Naive thymus-derived CD8-positive, alpha-beta T cell (primary cell): ENCODE measurements around the gene EXOC3L2. TPM values are rescaled to one million over a fixed set of nuclear protein-coding genes. Genes with fewer than 3 reads are reported as not detected.

Experiments
- polyA plus RNA-seq, 3 donors: library from polyadenylated mRNA; unstranded; fragments of 300-500 nt; fragmentation: Illumina TruSeq; gene quantifications; one replicate each; pipeline ENCODE4 v1.2.3, GENCODE V29; 2021
- total RNA-seq, 8 experiments: library from RNA in 2 of 8; stranded (reverse) in 2 of 8; gene quantifications; one replicate each; pipeline ENCODE4 v1.2.3 and lab custom pipeline; 2021 to 2026

EXOC3L2 gene
- total and polyA plus RNA-seq, 5 experiments from 2014 or later, result not detected

Other genes with a start within 250 kb of the EXOC3L2 start
- gene RELB, start 243.9 kb downstream of the EXOC3L2 start, total RNA-seq, result 10 to 100 TPM; 30.2 to 41.6 TPM
- 10 to 100 TPM in 1 of 3 donors, 1 to 10 TPM in 2; 6.7 to 17.2 (median 8.3) TPM for gene RELB, start 243.9 kb downstream of the EXOC3L2 start, polyA plus RNA-seq
- gene CLASRP, start 206.4 kb downstream of the EXOC3L2 start, total RNA-seq, result 100 to 1,000 TPM; 141 to 150 TPM
- gene CLASRP, start 206.4 kb downstream of the EXOC3L2 start, polyA plus RNA-seq, result 1 to 10 TPM; 2.0 to 6.7 (median 5.3) TPM
- gene ZNF296, start 168.9 kb downstream of the EXOC3L2 start, total RNA-seq, result 1 to 10 TPM; 2.3 to 2.4 TPM
- 1 to 10 TPM; 1.0 to 1.6 (median 1.1) TPM for gene ZNF296, start 168.9 kb downstream of the EXOC3L2 start, polyA plus RNA-seq
- 10 to 100 TPM; 13.5 to 19.8 TPM for gene GEMIN7, start 166.1 kb downstream of the EXOC3L2 start, total RNA-seq
- 10 to 100 TPM; 44.2 to 70.0 (median 50.3) TPM for gene GEMIN7, start 166.1 kb downstream of the EXOC3L2 start, polyA plus RNA-seq
- 10 to 100 TPM; 32.9 to 33.3 TPM for gene PPP1R37, start 152.2 kb downstream of the EXOC3L2 start, total RNA-seq
- gene PPP1R37, start 152.2 kb downstream of the EXOC3L2 start, polyA plus RNA-seq, result 1 to 10 TPM in 1 of 3 donors, under 1 TPM in 2; 0.40 to 2.0 (median 0.83) TPM
- 1 to 10 TPM in 1 of 2 experiments, under 1 TPM in 1; 0.85 to 1.0 TPM for gene NKPD1, start 84.4 kb downstream of the EXOC3L2 start, total RNA-seq
- gene NKPD1, start 84.4 kb downstream of the EXOC3L2 start, polyA plus RNA-seq, result under 1 TPM; 0.17 to 0.47 (median 0.43) TPM
- gene TRAPPC6A, start 67.2 kb downstream of the EXOC3L2 start, total RNA-seq, result 10 to 100 TPM; 48.5 to 51.0 TPM
- 100 to 1,000 TPM; 149 to 193 (median 183) TPM for gene TRAPPC6A, start 67.2 kb downstream of the EXOC3L2 start, polyA plus RNA-seq
- gene BLOC1S3, start 66.6 kb downstream of the EXOC3L2 start, total RNA-seq, result 10 to 100 TPM; 21.2 to 22.5 TPM
- 10 to 100 TPM in 1 of 3 donors, 1 to 10 TPM in 2; 8.4 to 14.4 (median 9.7) TPM for gene BLOC1S3, start 66.6 kb downstream of the EXOC3L2 start, polyA plus RNA-seq
- 10 to 100 TPM; 19.6 to 24.9 TPM for gene MARK4, start 5.9 kb upstream of the EXOC3L2 start, total RNA-seq
- under 1 TPM; 0.79 to 0.95 (median 0.91) TPM for gene MARK4, start 5.9 kb upstream of the EXOC3L2 start, polyA plus RNA-seq
- not detected for gene CKM, start 77.5 kb upstream of the EXOC3L2 start, total RNA-seq
- not detected for gene CKM, start 77.5 kb upstream of the EXOC3L2 start, polyA plus RNA-seq
- not detected for gene KLC3, start 95.3 kb upstream of the EXOC3L2 start, total RNA-seq
- not detected for gene KLC3, start 95.3 kb upstream of the EXOC3L2 start, polyA plus RNA-seq
- gene ERCC2, start 125.2 kb upstream of the EXOC3L2 start, total RNA-seq, result 10 to 100 TPM; 21.5 to 23.7 TPM
- gene ERCC2, start 125.2 kb upstream of the EXOC3L2 start, polyA plus RNA-seq, result 1 to 10 TPM; 3.7 to 7.6 (median 7.0) TPM
- gene PPP1R13L, start 159.7 kb upstream of the EXOC3L2 start, total RNA-seq, result 10 to 100 TPM; 12.4 to 13.2 TPM
- 1 to 10 TPM in 2 of 3 donors, under 1 TPM in 1; 0.64 to 2.5 (median 1.2) TPM for gene PPP1R13L, start 159.7 kb upstream of the EXOC3L2 start, polyA plus RNA-seq
- gene POLR1G, start 161.2 kb upstream of the EXOC3L2 start, total RNA-seq, result 1 to 10 TPM; 3.3 to 3.4 TPM
- gene POLR1G, start 161.2 kb upstream of the EXOC3L2 start, polyA plus RNA-seq, result 1 to 10 TPM; 2.4 to 7.4 (median 4.4) TPM
- 10 to 100 TPM; 59.2 to 61.0 TPM for gene ERCC1, start 178.5 kb upstream of the EXOC3L2 start, total RNA-seq
- gene ERCC1, start 178.5 kb upstream of the EXOC3L2 start, polyA plus RNA-seq, result 10 to 100 TPM; 32.2 to 38.6 (median 33.7) TPM
- 1 to 10 TPM; 3.5 TPM for gene FOSB, start 222.6 kb upstream of the EXOC3L2 start, total RNA-seq
- 10 to 100 TPM; 10.2 to 11.4 (median 11.0) TPM for gene FOSB, start 222.6 kb upstream of the EXOC3L2 start, polyA plus RNA-seq